AG10803 (cell line): ENCODE measurements around the gene ADM5.
A peak's percentile ranks its signal among the peaks of the same experiment; 100 is the strongest.

Experiments
- DNase-seq: peaks from one replicate; pipeline ENCODE4 v3.0.0; 2010; ENCODE audit warnings: low read depth
- H3K4me3 ChIP-seq: 2 replicates; pipeline ENCODE4 v1.5.1; 2011; ENCODE audit warnings: mild to moderate bottlenecking, low read length, control low read depth
- TF ChIP-seq, protein P1 (sequence below): conservative IDR thresholded peaks from 2 replicates; pipeline ENCODE4 v1.5.1; 2011; ENCODE audit warnings: mild to moderate bottlenecking, low read length, control low read depth, inconsistent platforms

The ADM5 gene

DNA sequence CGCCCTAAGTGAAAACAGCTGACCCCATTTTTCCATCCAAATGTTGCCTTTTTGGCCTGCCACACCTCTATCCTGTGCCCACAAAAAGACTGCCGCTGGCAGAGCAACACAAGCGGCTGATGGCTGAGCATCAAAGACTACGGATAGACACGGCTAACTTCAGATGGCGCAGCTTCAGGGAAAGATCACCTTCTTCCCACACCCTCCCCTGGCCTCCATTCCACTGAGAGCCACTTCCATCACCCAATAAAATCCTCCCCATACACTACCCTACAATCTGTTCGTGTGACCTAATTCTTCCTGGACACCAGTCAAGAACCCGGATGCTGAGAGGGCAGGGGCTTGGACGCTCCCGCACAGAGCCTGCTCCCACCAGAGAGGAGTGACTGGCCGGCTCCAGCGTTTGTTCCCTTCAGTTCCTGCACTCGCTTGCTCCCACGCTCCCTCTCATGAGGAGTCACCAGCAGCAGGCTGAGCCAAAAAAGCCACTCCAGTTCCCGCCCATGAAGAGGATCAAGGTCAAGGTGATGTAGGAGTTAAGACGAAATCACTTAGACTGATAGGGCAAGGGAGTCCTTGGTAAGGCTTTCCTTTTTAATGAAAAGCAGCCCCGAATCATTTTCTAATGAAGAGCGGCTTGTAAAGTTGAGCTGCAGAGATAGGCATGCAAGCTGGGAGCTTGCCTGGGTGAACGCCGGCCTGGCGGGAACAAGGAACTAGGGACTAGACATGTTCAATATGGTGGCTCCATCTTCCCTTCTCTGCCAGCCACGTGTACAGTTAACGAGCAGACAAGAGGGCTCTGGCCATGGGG lies 38.0 kb downstream of the ADM5 start:
- TF ChIP-seq, protein P1, sequence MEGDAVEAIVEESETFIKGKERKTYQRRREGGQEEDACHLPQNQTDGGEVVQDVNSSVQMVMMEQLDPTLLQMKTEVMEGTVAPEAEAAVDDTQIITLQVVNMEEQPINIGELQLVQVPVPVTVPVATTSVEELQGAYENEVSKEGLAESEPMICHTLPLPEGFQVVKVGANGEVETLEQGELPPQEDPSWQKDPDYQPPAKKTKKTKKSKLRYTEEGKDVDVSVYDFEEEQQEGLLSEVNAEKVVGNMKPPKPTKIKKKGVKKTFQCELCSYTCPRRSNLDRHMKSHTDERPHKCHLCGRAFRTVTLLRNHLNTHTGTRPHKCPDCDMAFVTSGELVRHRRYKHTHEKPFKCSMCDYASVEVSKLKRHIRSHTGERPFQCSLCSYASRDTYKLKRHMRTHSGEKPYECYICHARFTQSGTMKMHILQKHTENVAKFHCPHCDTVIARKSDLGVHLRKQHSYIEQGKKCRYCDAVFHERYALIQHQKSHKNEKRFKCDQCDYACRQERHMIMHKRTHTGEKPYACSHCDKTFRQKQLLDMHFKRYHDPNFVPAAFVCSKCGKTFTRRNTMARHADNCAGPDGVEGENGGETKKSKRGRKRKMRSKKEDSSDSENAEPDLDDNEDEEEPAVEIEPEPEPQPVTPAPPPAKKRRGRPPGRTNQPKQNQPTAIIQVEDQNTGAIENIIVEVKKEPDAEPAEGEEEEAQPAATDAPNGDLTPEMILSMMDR = no peak
- DNase-seq = peak; percentile 35
- H3K4me3 ChIP-seq = no peak overlapping the region

DNA sequence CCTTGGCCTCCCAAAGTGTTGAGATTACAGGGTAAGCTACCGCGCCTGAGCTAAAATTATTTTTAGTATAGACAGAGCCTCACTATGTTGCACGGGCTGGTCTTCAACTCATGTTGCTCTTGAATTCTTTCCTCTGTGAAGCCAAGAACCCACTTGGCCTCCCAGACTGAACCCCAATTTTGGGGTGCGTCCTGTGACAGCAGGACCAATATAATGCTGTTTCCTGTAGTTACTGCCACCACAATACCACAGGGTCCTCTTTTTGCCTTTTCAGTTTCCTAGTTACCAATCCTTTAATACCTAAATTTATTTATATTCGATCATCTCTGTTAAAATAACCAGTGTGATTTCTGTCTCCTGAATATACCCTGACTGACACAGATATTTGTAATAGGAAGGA lies 40.8 kb downstream of the ADM5 start:
- DNase-seq = no peak
- TF ChIP-seq, protein P1 = no peak

DNA sequence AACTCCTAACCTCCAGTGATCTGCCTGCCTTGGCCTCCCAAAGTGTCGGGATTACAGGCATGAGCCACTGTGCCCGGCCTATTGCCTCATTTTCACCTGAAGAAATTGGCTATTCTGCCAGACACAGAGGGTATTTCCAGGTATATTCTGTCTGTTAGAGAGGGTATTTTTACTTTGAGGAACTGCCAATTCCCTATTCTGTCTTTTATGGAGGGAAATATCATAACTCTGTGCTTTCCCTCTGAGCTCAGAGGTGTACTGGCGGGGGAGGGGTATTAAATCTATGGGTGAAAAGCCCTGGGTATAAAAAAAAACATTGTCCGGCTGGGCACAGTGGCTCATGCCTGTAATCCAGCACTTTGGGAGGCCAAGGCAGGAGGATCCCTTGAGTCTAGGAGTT lies 48.9 kb downstream of the ADM5 start:
- DNase-seq = no peak
- no peak overlapping the region for H3K4me3 ChIP-seq
- TF ChIP-seq, protein P1 = no peak

More for the DNA sequence above, 40.8 kb downstream of the ADM5 start:
- no peak overlapping the region for H3K4me3 ChIP-seq

- no peak for DNase-seq
- H3K4me3 ChIP-seq = no peak overlapping the region
- TF ChIP-seq, protein P1 = no peak
Measured at GRCh38 chr19:49739098-49739497, 49.7 kb downstream of the ADM5 start.

DNA sequence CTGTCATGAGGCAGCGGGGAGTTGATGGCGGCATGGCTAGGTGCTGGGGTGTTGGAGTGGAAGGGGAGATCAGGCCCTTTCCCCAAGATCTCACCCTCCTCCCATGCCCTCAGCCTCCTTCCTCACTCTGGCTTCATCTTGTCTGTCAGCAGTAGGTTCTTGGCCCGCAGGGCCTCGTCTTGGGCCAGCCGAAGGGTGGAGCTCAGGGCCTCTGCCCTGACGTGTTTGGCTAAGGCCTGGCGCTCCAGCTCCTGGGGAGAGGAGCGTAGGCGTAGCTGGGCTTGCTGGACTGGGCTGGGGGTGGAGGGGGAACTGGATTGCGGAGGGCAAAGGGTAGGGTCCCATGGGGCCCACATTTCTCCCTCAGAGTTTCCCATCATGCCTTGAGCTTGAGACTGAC lies 50.5 kb downstream of the ADM5 start:
- TF ChIP-seq, protein P1 = no peak
- no peak for DNase-seq
- H3K4me3 ChIP-seq = no peak overlapping the region
